A549 (cell line): Measurements from ENCODE around the gene PCNX1.

Source experiments
- FOSB ChIP-seq: fragments of 250-450 bp; sonication (Bioruptor Pico); IDR thresholded peaks from 2 replicates; pipeline ENCODE4 v1.5.0; 2020; ENCODE audit warnings: mild to moderate bottlenecking, moderate library complexity
- POLR2A ChIP-seq: IDR thresholded peaks from 2 replicates; pipeline ENCODE4 v1.6.1; 2012; ENCODE audit warnings: mild to moderate bottlenecking, low read length
- RCOR1 ChIP-seq: fragments of 150-350 bp; IDR thresholded peaks from 2 replicates; pipeline ENCODE4 v1.6.1; 2014; ENCODE audit warnings: antibody characterized with exemption, low read length, low read depth
- TFCP2L1 ChIP-seq: fragments of 250-450 bp; sonication (Bioruptor Pico); IDR thresholded peaks from 2 replicates; pipeline ENCODE4 v1.5.0; 2021; ENCODE audit warnings: mild to moderate bottlenecking
- ZFP36 ChIP-seq: fragments of 450-650 bp; IDR thresholded peaks from 2 replicates; pipeline ENCODE4 v1.6.1; 2014; ENCODE audit warnings: borderline replicate concordance; ENCODE audit not compliant: partially characterized antibody
- TF ChIP-seq, protein P1 (sequence below): fragments of >200 bp; sonication (Bioruptor Twin); formaldehyde crosslinking; IDR thresholded peaks from 3 replicates; pipeline ENCODE4 v1.5.1; 2016

DNA sequence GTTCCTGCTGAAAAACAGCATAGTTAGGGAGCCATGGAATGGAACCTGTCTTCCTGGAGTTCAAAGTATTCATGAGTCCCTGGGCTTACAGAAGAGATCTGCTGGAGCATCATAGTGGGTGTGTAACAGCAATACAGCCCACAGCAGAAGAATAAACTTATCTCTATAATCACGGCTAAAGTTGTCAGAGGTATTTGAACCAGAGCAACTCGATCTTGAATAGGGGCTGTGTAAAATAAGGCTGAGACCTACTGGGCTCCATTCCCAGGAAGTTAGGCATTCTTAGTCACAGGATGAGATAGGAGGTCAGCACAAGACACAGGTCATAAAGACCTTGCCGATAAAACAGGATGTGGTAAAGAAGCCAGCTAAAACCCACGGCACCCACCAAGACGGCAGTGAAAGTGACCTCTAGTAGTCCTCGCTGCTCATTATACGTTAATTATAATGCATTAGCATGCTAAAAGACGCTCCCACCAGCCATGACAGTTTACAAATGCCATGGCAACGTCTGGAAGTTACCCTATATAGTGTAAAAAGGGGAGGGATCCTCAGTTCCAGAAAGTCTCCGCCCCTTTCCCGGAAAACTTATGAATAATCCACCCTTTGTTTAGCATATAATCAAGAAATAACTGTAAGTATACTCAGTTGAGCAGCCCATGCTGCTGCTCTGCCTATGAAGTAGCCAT, 223.4 kb downstream of the PCNX1 start:
- TF ChIP-seq, protein P1, sequence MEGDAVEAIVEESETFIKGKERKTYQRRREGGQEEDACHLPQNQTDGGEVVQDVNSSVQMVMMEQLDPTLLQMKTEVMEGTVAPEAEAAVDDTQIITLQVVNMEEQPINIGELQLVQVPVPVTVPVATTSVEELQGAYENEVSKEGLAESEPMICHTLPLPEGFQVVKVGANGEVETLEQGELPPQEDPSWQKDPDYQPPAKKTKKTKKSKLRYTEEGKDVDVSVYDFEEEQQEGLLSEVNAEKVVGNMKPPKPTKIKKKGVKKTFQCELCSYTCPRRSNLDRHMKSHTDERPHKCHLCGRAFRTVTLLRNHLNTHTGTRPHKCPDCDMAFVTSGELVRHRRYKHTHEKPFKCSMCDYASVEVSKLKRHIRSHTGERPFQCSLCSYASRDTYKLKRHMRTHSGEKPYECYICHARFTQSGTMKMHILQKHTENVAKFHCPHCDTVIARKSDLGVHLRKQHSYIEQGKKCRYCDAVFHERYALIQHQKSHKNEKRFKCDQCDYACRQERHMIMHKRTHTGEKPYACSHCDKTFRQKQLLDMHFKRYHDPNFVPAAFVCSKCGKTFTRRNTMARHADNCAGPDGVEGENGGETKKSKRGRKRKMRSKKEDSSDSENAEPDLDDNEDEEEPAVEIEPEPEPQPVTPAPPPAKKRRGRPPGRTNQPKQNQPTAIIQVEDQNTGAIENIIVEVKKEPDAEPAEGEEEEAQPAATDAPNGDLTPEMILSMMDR = no peak
- TF ChIP-seq FOSB (CRISPR knock-in tag) = no peak
- no peak for TF ChIP-seq POLR2A
- no peak for TF ChIP-seq TFCP2L1 (CRISPR knock-in tag)
- no peak for TF ChIP-seq RCOR1
- no peak for TF ChIP-seq ZFP36
